Measurements from ENCODE around the gene MED12L.

DNA sequence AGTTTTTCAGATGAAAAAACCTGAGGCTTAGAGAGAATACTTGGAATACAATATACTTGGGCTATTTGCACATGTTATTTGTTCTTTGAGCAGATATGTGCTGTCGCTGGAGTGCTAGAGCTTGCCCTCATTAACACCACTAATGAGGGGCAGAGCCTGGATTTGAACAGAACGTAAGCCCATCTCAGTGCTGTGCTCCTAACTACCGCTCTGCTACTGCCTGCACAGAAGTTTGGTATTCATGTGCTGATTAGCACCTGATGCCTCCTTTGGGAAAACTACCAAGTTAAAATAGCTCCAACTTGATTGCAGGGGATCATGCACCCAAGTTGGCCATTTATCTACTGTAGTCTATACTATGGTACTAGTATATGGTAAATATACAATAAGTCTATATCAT, 227.5 kb downstream of the MED12L start:
- TF ChIP-seq SRF (IDR thresholded peaks at IDR 0.05; ENCODE audit: low read depth in 2 of 2, low read length in 2 of 2) = no peak
- no peak for TF ChIP-seq HDGF (IDR thresholded peaks at IDR 0.05)
- TF ChIP-seq, protein P1, sequence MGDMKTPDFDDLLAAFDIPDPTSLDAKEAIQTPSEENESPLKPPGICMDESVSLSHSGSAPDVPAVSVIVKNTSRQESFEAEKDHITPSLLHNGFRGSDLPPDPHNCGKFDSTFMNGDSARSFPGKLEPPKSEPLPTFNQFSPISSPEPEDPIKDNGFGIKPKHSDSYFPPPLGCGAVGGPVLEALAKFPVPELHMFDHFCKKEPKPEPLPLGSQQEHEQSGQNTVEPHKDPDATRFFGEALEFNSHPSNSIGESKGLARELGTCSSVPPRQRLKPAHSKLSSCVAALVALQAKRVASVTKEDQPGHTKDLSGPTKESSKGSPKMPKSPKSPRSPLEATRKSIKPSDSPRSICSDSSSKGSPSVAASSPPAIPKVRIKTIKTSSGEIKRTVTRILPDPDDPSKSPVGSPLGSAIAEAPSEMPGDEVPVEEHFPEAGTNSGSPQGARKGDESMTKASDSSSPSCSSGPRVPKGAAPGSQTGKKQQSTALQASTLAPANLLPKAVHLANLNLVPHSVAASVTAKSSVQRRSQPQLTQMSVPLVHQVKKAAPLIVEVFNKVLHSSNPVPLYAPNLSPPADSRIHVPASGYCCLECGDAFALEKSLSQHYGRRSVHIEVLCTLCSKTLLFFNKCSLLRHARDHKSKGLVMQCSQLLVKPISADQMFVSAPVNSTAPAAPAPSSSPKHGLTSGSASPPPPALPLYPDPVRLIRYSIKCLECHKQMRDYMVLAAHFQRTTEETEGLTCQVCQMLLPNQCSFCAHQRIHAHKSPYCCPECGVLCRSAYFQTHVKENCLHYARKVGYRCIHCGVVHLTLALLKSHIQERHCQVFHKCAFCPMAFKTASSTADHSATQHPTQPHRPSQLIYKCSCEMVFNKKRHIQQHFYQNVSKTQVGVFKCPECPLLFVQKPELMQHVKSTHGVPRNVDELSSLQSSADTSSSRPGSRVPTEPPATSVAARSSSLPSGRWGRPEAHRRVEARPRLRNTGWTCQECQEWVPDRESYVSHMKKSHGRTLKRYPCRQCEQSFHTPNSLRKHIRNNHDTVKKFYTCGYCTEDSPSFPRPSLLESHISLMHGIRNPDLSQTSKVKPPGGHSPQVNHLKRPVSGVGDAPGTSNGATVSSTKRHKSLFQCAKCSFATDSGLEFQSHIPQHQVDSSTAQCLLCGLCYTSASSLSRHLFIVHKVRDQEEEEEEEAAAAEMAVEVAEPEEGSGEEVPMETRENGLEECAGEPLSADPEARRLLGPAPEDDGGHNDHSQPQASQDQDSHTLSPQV (IDR thresholded peaks at IDR 0.05) = no peak
- TF ChIP-seq RFX5 (IDR thresholded peaks at IDR 0.05; ENCODE audit: low read depth, low read length) = no peak
- TF ChIP-seq POLR2A (IDR thresholded peaks at IDR 0.05; ENCODE audit: low read depth, low read length) = no peak
- TF ChIP-seq, protein P2, sequence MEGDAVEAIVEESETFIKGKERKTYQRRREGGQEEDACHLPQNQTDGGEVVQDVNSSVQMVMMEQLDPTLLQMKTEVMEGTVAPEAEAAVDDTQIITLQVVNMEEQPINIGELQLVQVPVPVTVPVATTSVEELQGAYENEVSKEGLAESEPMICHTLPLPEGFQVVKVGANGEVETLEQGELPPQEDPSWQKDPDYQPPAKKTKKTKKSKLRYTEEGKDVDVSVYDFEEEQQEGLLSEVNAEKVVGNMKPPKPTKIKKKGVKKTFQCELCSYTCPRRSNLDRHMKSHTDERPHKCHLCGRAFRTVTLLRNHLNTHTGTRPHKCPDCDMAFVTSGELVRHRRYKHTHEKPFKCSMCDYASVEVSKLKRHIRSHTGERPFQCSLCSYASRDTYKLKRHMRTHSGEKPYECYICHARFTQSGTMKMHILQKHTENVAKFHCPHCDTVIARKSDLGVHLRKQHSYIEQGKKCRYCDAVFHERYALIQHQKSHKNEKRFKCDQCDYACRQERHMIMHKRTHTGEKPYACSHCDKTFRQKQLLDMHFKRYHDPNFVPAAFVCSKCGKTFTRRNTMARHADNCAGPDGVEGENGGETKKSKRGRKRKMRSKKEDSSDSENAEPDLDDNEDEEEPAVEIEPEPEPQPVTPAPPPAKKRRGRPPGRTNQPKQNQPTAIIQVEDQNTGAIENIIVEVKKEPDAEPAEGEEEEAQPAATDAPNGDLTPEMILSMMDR (IDR thresholded peaks at IDR 0.05 in 2 of 3, conservative IDR thresholded peaks at IDR 0.05 in 1 of 3; ENCODE audit: control insufficient read depth in 2 of 3, extremely low read depth in 1 of 3, insufficient read depth in 1 of 3, low read depth in 3 of 3, low read length in 3 of 3) = no peak
- TF ChIP-seq, protein P3, sequence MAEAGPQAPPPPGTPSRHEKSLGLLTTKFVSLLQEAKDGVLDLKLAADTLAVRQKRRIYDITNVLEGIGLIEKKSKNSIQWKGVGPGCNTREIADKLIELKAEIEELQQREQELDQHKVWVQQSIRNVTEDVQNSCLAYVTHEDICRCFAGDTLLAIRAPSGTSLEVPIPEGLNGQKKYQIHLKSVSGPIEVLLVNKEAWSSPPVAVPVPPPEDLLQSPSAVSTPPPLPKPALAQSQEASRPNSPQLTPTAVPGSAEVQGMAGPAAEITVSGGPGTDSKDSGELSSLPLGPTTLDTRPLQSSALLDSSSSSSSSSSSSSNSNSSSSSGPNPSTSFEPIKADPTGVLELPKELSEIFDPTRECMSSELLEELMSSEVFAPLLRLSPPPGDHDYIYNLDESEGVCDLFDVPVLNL (IDR thresholded peaks at IDR 0.05; ENCODE audit: low read depth, low read length) = no peak
- no peak for TF ChIP-seq FOXM1 (IDR thresholded peaks at IDR 0.05; ENCODE audit: low read depth, low read length)

All from GM12878 (cell line).